ENCODE data around the gene FADS1.

GRCh38 chr11:61828379-61828628, 11.5 kb upstream of the FADS1 start:
- TF ChIP-seq CTCF (IDR thresholded peaks at IDR 0.05; ENCODE audit: low read depth, low read length, poor library complexity, severe bottlenecking) (no peak), EZH2phosphoT487 (IDR thresholded peaks at IDR 0.05; ENCODE audit: borderline replicate concordance, low read length) (no peak)
